GM21825 (cell line): ENCODE results near the gene SLC44A1.
"Not testable (repeated sequence)": the region's sequence is repeated elsewhere in the genome, so short reads cannot be mapped to it uniquely, and the experiment has no call there.

ENCODE experiments used
- ATAC-seq: cut with Tn5 transposase; IDR thresholded peaks from one replicate; pipeline ENCODE4 v1.9.1; 2021; ENCODE audit warnings: mild to moderate bottlenecking, moderate library complexity; ENCODE audit not compliant: unreplicated experiment

Gene SLC44A1

GRCh38 chr9:105242062-105242461 is 2.4 kb upstream of the SLC44A1 start:
- no peak for ATAC-seq

- ATAC-seq: no peak
These were observed 1.9 kb upstream of the SLC44A1 start for GRCh38 chr9:105242557-105242956.

- ATAC-seq: no peak
These were observed 1.3 kb upstream of the SLC44A1 start for GRCh38 chr9:105243015-105243686.

GRCh38 chr9:105244734-105245028 is 230 bp downstream of the SLC44A1 start:
- ATAC-seq: peak; percentile 46

- ATAC-seq: peak; percentile 24
These were observed 809 bp downstream of the SLC44A1 start for GRCh38 chr9:105245029-105245890.

GRCh38 chr9:105245891-105246161 is 1.4 kb downstream of the SLC44A1 start:
- no peak for ATAC-seq

GRCh38 chr9:105246656-105247173 is 2.3 kb downstream of the SLC44A1 start:
- ATAC-seq: no peak

GRCh38 chr9:105248691-105249090 is 4.2 kb downstream of the SLC44A1 start:
- ATAC-seq: no peak

- no peak for ATAC-seq
These were observed 6.7 kb downstream of the SLC44A1 start for GRCh38 chr9:105251133-105251532.

- no peak for ATAC-seq
These were observed 7.4 kb downstream of the SLC44A1 start for GRCh38 chr9:105251733-105252404.

GRCh38 chr9:105252405-105252756 is 7.9 kb downstream of the SLC44A1 start:
- ATAC-seq: no peak

GRCh38 chr9:105254226-105254625 is 9.8 kb downstream of the SLC44A1 start:
- ATAC-seq: no peak

GRCh38 chr9:105255421-105255820 is 11.0 kb downstream of the SLC44A1 start:
- no peak for ATAC-seq

GRCh38 chr9:105256569-105256968 is 12.1 kb downstream of the SLC44A1 start:
- ATAC-seq: not testable (repeated sequence)

GRCh38 chr9:105257809-105258208 is 13.4 kb downstream of the SLC44A1 start:
- no peak for ATAC-seq

GRCh38 chr9:105258225-105258737 is 13.8 kb downstream of the SLC44A1 start:
- ATAC-seq: no peak

- ATAC-seq: peak; percentile 3
These were observed 14.8 kb downstream of the SLC44A1 start for GRCh38 chr9:105259274-105259673.

GRCh38 chr9:105259731-105260612 is 15.5 kb downstream of the SLC44A1 start:
- peak; percentile 33 for ATAC-seq

GRCh38 chr9:105262497-105262896 is 18.0 kb downstream of the SLC44A1 start:
- no peak for ATAC-seq

GRCh38 chr9:105264380-105264779 is 19.9 kb downstream of the SLC44A1 start:
- ATAC-seq: no peak

GRCh38 chr9:105268254-105268653 is 23.8 kb downstream of the SLC44A1 start:
- not testable (repeated sequence) for ATAC-seq
